Muscle of leg (tissue), 11 donors: ENCODE data around the gene LRRK1. TPM values are rescaled to one million over a fixed set of nuclear protein-coding genes. Genes with fewer than 3 reads are reported as not detected.
"Not testable (repeated sequence)": the region's sequence is repeated elsewhere in the genome, so short reads cannot be mapped to it uniquely, and the experiment has no call there.

Source experiments
- DNase-seq: peaks from one replicate; pipeline ENCODE4 v3.0.0; 2013
- H3K27ac ChIP-seq: one replicate; pipeline ENCODE4 v1.5.1; 2013; ENCODE audit warnings: mild to moderate bottlenecking, low read length, control low read depth
- H3K27me3 ChIP-seq: one replicate; pipeline ENCODE4 v1.6.1; 2013; ENCODE audit warnings: low read length; ENCODE audit not compliant: control insufficient read depth, insufficient read depth
- H3K36me3 ChIP-seq: one replicate; pipeline ENCODE4 v1.6.1; 2013; ENCODE audit warnings: low read length; ENCODE audit not compliant: control insufficient read depth, insufficient read depth
- H3K4me1 ChIP-seq: one replicate; pipeline ENCODE4 v1.6.1; 2013; ENCODE audit warnings: low read length; ENCODE audit not compliant: control insufficient read depth, insufficient read depth
- H3K4me3 ChIP-seq: one replicate; pipeline ENCODE4 v1.5.1; 2013; ENCODE audit warnings: low read length, control low read depth
- H3K9me3 ChIP-seq: replicated peaks from 2 replicates; pipeline ENCODE4 v1.6.1; 2013; ENCODE audit warnings: low read depth, low read length; ENCODE audit not compliant: control insufficient read depth
- WGBS: methylation state at CpG from one replicate; pipeline ENCODE4 v1.1.5; 2013; ENCODE audit warnings: missing lambda C conversion rate; ENCODE audit not compliant: insufficient coverage; 5-methylcytosine and 5-hydroxymethylcytosine counted together
- polyA plus RNA-seq, 8 donors: library from polyadenylated mRNA; unstranded; fragments of 120-200 nt; gene quantifications; one replicate each; pipeline versions ENCODE4 v1.2.1 to v1.2.3, GENCODE V29; 2013; ENCODE audit warnings: inconsistent platforms in 1 of 8, low replicate concordance in 1 of 8; ENCODE audit not compliant: insufficient read length in 8 of 8, insufficient read depth in 1 of 8
- total RNA-seq: library from RNA; stranded (reverse); fragments of 120-200 nt; gene quantifications from one replicate; pipeline ENCODE4 v1.2.4, GENCODE V29; 2013

LRRK1 gene
- total and polyA plus RNA-seq, 9 donors, result 4.1 to 9.4 (median 5.8) TPM

GRCh38 chr15:101070024-101070423 is 150.9 kb downstream of the LRRK1 start:
- Histone ChIP-seq H3K4me1 (peaks cover 29% of the 10 kb centered on the region), H3K27me3 (no peaks in the 10 kb centered on the region), H3K27ac (peak overlapping the region; percentile 29), H3K9me3 (no peaks in the 10 kb centered on the region), H3K36me3 (peaks cover 13% of the 10 kb centered on the region), H3K4me3 (no peak overlapping the region)
- WGBS, result 68% methylated on average over 6 of the region's 6 CpGs
- DNase-seq, result no peak

- peak overlapping the region; percentile 29 for H3K27ac ChIP-seq
- DNase-seq, result no peak
- no peaks in the 10 kb centered on the region for H3K27me3 ChIP-seq
- peaks cover 7% of the 10 kb centered on the region for H3K36me3 ChIP-seq
- H3K9me3 ChIP-seq, result no peaks in the 10 kb centered on the region
- H3K4me3 ChIP-seq, result no peak overlapping the region
- WGBS, result 82% methylated on average over 4 of the region's 6 CpGs
- peaks cover 29% of the 10 kb centered on the region for H3K4me1 ChIP-seq
Measured at GRCh38 chr15:101070502-101071273, 151.5 kb downstream of the LRRK1 start.

- Histone ChIP-seq H3K4me3 (no peak overlapping the region), H3K27ac (no peak overlapping the region), H3K27me3 (no peaks in the 10 kb centered on the region), H3K4me1 (peaks cover 29% of the 10 kb centered on the region), H3K9me3 (no peaks in the 10 kb centered on the region), H3K36me3 (peaks cover 3% of the 10 kb centered on the region)
- no peak for DNase-seq
- 94% methylated on average over 7 of the region's 10 CpGs for WGBS
Measured at GRCh38 chr15:101071651-101072050, 152.5 kb downstream of the LRRK1 start.

- H3K36me3 ChIP-seq, H3K4me3 ChIP-seq, DNase-seq, H3K27ac ChIP-seq, H3K27me3 ChIP-seq, H3K9me3 ChIP-seq: not testable (repeated sequence)
- H3K4me1 ChIP-seq, result peaks cover 29% of the 10 kb centered on the region
- WGBS, result 70% methylated on average over 3 of the region's 4 CpGs
Measured at GRCh38 chr15:101072235-101072634, 153.1 kb downstream of the LRRK1 start.

GRCh38 chr15:101077806-101078668 is 158.9 kb downstream of the LRRK1 start:
- 71% methylated on average over 9 of the region's 15 CpGs for WGBS

GRCh38 chr15:101078669-101079323 is 159.6 kb downstream of the LRRK1 start:
- WGBS, result 82% methylated on average over 16 of the region's 16 CpGs
- Histone ChIP-seq H3K4me1 (no peaks in the 10 kb centered on the region), H3K36me3 (peaks cover 2% of the 10 kb centered on the region), H3K27me3 (no peaks in the 10 kb centered on the region), H3K27ac (no peak overlapping the region), H3K9me3 (no peaks in the 10 kb centered on the region), H3K4me3 (no peak overlapping the region)
- no peak for DNase-seq

More at GRCh38 chr15:101077806-101078668, 158.9 kb downstream of the LRRK1 start:
- not testable (repeated sequence) for H3K36me3 ChIP-seq, DNase-seq, H3K4me3 ChIP-seq, H3K27me3 ChIP-seq, H3K4me1 ChIP-seq, H3K9me3 ChIP-seq, H3K27ac ChIP-seq

- Histone ChIP-seq H3K27ac (no peak overlapping the region), H3K36me3 (peaks cover 2% of the 10 kb centered on the region), H3K4me3 (no peak overlapping the region), H3K4me1 (no peaks in the 10 kb centered on the region), H3K27me3 (no peaks in the 10 kb centered on the region), H3K9me3 (no peaks in the 10 kb centered on the region)
- DNase-seq, result no peak
- WGBS, result 95% methylated on average over 9 of the region's 9 CpGs
Measured at GRCh38 chr15:101081900-101082299, 162.7 kb downstream of the LRRK1 start.

- H3K4me3 ChIP-seq, result no peak overlapping the region
- peaks cover under 1% of the 10 kb centered on the region for H3K36me3 ChIP-seq
- WGBS, result 70% methylated on average over 6 of the region's 11 CpGs
- H3K27me3 ChIP-seq, result no peaks in the 10 kb centered on the region
- H3K9me3 ChIP-seq, result no peaks in the 10 kb centered on the region
- H3K4me1 ChIP-seq, result peaks cover 7% of the 10 kb centered on the region
- no peak for DNase-seq
- no peak overlapping the region for H3K27ac ChIP-seq
Measured at GRCh38 chr15:101083336-101084045, 164.3 kb downstream of the LRRK1 start.

- Histone ChIP-seq H3K9me3 (no peaks in the 10 kb centered on the region), H3K27me3 (no peaks in the 10 kb centered on the region), H3K4me1 (peaks cover 18% of the 10 kb centered on the region), H3K36me3 (no peaks in the 10 kb centered on the region), H3K27ac (no peak overlapping the region), H3K4me3 (no peak overlapping the region)
- WGBS, result 81% methylated on average over 7 of the region's 10 CpGs
- no peak for DNase-seq
Measured at GRCh38 chr15:101084801-101085200, 165.6 kb downstream of the LRRK1 start.
